HepG2 (cell line): Measurements from ENCODE around the gene ANKRD40. TPM values are rescaled to one million over a fixed set of nuclear protein-coding genes. Genes with fewer than 3 reads are reported as not detected.

Source experiments
- CENPX ChIP-seq: sonication (generic); formaldehyde crosslinking; IDR thresholded peaks from 2 replicates; pipeline ENCODE4 v1.9.0; 2021; ENCODE audit warnings: mild to moderate bottlenecking, missing genetic modification reagents, moderate library complexity
- CREM ChIP-seq, 2 experiments: sonication (generic) in 1 of 2; formaldehyde crosslinking in 1 of 2; IDR thresholded peaks; 2 replicates each; pipeline versions ENCODE4 v1.4.0 to v1.6.1; 2016 to 2020; ENCODE audit warnings: antibody characterized with exemption in 1 of 2, mild to moderate bottlenecking in 1 of 2, missing genetic modification reagents in 1 of 2
- HHEX ChIP-seq: IDR thresholded peaks from 2 replicates; pipeline ENCODE4 v1.6.1; 2016; ENCODE audit warnings: control low read depth
- JUNB ChIP-seq: sonication (generic); formaldehyde crosslinking; IDR thresholded peaks from 2 replicates; pipeline ENCODE4 v1.8.0; 2022; ENCODE audit warnings: missing genetic modification reagents, mild to moderate bottlenecking, borderline replicate concordance
- KLF16 ChIP-seq, 2 experiments: sonication (generic) in 1 of 2; formaldehyde crosslinking in 1 of 2; IDR thresholded peaks; 2 replicates each; pipeline versions ENCODE4 v1.6.1 to v1.8.0; 2016 to 2023; ENCODE audit warnings: missing genetic modification reagents in 2 of 2, missing compliant biosample characterization in 1 of 2
- MIXL1 ChIP-seq: IDR thresholded peaks from 2 replicates; pipeline ENCODE4 v1.6.1; 2016
- NCOA1 ChIP-seq: sonication (generic); formaldehyde crosslinking; IDR thresholded peaks from 2 replicates; pipeline ENCODE4 v1.9.0; 2021; ENCODE audit warnings: missing genetic modification reagents
- POLR2G ChIP-seq: fragments of 200-400 bp; formaldehyde crosslinking; IDR thresholded peaks from 2 replicates; pipeline ENCODE4 v1.6.1; 2018; ENCODE audit warnings: mild to moderate bottlenecking, low read depth, low read length, moderate library complexity
- TBX3 ChIP-seq: fragments of 450-650 bp; IDR thresholded peaks from 2 replicates; pipeline ENCODE4 v1.6.1; 2017; ENCODE audit warnings: antibody characterized with exemption, mild to moderate bottlenecking, inconsistent platforms, borderline replicate concordance
- polyA plus RNA-seq, 8 experiments: library from polyadenylated mRNA; depleted of rRNA in 3 of 8; stranded (reverse) in 7 of 8; unstranded in 1 of 8; fragments of >200 nt; fragmentation: Illumina TruSeq in 4 of 8; extraction: Trizol in 4 of 8; gene quantifications; 2 replicates each; pipeline versions ENCODE4 v1.2.1 to v1.2.3, GENCODE V29; 2011 to 2016; ENCODE audit warnings: low read depth in 4 of 8, missing spikeins in 1 of 8, mixed read lengths in 1 of 8; ENCODE audit not compliant: insufficient read depth in 1 of 8
- total RNA-seq, 5 experiments: library from RNA; depleted of rRNA; stranded (reverse); fragments of >200 nt; fragmentation: Illumina TruSeq; extraction: Trizol; gene quantifications; 2 replicates each; pipeline ENCODE4 v1.2.3, GENCODE V29; 2016; ENCODE audit warnings: low read depth in 1 of 5
- TF ChIP-seq, protein P1 (sequence below): sonication (generic); formaldehyde crosslinking; IDR thresholded peaks from 2 replicates; pipeline ENCODE4 v1.4.0; 2020; ENCODE audit warnings: mild to moderate bottlenecking, missing genetic modification reagents, borderline replicate concordance
- TF ChIP-seq, protein P2 (sequence below): sonication (generic); formaldehyde crosslinking; IDR thresholded peaks from 2 replicates; pipeline ENCODE4 v1.4.0; 2020; ENCODE audit warnings: missing genetic modification reagents
- TF ChIP-seq, protein P3 (sequence below): sonication (generic); formaldehyde crosslinking; IDR thresholded peaks from 2 replicates; pipeline ENCODE4 v1.4.0; 2020; ENCODE audit warnings: missing genetic modification reagents
- TF ChIP-seq, protein P4 (sequence below): sonication (generic); formaldehyde crosslinking; IDR thresholded peaks from 2 replicates; pipeline ENCODE4 v1.4.0; 2020; ENCODE audit warnings: missing genetic modification reagents; ENCODE audit errors: not compliant biosample characterization
- TF ChIP-seq, protein P5 (sequence below): sonication (generic); formaldehyde crosslinking; IDR thresholded peaks from 2 replicates; pipeline ENCODE4 v1.5.1; 2020; ENCODE audit warnings: mild to moderate bottlenecking, missing genetic modification reagents, borderline replicate concordance
- TF ChIP-seq, protein P6 (sequence below): sonication (generic); formaldehyde crosslinking; IDR thresholded peaks from 2 replicates; pipeline ENCODE4 v1.5.0; 2020; ENCODE audit warnings: missing genetic modification reagents
- TF ChIP-seq, protein P7 (sequence below): IDR thresholded peaks from 2 replicates; pipeline ENCODE4 v1.6.1; 2016

ANKRD40 gene
- total and polyA plus RNA-seq, 2 of the 13 experiments (the other 11 are each of a cell fraction or from before 2014, with no cell fraction given) = 35.0 to 46.4 TPM

DNA sequence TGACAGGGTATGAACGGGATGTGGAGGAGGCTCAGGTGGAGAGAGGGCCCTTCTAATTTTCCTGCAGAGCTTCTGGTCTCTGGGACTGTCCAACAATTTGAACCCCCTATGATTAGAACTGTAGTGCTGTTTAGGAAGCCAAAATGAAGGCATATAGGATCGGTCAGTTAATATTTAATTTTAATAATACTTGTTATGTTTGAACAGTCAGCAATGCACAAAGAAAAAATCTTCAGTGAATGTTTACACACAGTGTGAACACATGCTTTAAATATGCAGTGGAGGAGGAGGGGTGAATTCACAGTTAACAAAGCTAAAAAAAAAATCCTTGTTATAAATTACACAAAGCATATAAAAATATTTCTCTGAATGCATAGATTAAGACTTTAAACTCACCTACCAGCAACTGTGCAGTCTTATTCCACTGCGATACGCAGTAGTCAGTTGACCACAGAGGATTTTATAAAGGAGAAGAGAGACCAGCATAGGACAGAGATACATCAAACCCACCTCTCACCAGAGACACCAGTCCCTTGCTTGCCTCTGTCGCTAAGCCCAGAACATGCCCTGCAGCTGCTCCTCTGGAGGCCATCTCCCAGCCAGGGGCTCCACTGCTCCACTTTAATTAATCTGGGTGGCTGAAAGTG, 14.6 kb downstream of the ANKRD40 start (continued):
- TF ChIP-seq, protein P1, sequence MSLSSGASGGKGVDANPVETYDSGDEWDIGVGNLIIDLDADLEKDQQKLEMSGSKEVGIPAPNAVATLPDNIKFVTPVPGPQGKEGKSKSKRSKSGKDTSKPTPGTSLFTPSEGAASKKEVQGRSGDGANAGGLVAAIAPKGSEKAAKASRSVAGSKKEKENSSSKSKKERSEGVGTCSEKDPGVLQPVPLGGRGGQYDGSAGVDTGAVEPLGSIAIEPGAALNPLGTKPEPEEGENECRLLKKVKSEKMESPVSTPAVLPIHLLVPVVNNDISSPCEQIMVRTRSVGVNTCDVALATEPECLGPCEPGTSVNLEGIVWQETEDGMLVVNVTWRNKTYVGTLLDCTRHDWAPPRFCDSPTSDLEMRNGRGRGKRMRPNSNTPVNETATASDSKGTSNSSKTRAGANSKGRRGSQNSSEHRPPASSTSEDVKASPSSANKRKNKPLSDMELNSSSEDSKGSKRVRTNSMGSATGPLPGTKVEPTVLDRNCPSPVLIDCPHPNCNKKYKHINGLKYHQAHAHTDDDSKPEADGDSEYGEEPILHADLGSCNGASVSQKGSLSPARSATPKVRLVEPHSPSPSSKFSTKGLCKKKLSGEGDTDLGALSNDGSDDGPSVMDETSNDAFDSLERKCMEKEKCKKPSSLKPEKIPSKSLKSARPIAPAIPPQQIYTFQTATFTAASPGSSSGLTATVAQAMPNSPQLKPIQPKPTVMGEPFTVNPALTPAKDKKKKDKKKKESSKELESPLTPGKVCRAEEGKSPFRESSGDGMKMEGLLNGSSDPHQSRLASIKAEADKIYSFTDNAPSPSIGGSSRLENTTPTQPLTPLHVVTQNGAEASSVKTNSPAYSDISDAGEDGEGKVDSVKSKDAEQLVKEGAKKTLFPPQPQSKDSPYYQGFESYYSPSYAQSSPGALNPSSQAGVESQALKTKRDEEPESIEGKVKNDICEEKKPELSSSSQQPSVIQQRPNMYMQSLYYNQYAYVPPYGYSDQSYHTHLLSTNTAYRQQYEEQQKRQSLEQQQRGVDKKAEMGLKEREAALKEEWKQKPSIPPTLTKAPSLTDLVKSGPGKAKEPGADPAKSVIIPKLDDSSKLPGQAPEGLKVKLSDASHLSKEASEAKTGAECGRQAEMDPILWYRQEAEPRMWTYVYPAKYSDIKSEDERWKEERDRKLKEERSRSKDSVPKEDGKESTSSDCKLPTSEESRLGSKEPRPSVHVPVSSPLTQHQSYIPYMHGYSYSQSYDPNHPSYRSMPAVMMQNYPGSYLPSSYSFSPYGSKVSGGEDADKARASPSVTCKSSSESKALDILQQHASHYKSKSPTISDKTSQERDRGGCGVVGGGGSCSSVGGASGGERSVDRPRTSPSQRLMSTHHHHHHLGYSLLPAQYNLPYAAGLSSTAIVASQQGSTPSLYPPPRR (CRISPR knock-in tag) = peak; percentile 66; the same call in 1 of the 2 replicates
- TF ChIP-seq KLF16 (CRISPR knock-in tag; IDR thresholded peaks at IDR 0.05) = peak in 1 of 2 experiments; percentile 33; a peak in 1 of 4 replicates
- TF ChIP-seq, protein P2, sequence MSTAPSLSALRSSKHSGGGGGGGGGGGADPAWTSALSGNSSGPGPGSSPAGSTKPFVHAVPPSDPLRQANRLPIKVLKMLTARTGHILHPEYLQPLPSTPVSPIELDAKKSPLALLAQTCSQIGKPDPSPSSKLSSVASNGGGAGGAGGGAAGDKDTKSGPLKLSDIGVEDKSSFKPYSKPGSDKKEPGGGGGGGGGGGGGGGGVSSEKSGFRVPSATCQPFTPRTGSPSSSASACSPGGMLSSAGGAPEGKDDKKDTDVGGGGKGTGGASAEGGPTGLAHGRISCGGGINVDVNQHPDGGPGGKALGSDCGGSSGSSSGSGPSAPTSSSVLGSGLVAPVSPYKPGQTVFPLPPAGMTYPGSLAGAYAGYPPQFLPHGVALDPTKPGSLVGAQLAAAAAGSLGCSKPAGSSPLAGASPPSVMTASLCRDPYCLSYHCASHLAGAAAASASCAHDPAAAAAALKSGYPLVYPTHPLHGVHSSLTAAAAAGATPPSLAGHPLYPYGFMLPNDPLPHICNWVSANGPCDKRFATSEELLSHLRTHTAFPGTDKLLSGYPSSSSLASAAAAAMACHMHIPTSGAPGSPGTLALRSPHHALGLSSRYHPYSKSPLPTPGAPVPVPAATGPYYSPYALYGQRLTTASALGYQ (CRISPR knock-in tag) = peak; percentile 88; the same call in 1 of the 2 replicates
- TF ChIP-seq MIXL1 (CRISPR knock-in tag) = peak; percentile 69
- TF ChIP-seq NCOA1 (CRISPR knock-in tag) = no peak
- peak; percentile 44; the same call in 1 of the 2 replicates for TF ChIP-seq JUNB (CRISPR knock-in tag)
- TF ChIP-seq, protein P3, sequence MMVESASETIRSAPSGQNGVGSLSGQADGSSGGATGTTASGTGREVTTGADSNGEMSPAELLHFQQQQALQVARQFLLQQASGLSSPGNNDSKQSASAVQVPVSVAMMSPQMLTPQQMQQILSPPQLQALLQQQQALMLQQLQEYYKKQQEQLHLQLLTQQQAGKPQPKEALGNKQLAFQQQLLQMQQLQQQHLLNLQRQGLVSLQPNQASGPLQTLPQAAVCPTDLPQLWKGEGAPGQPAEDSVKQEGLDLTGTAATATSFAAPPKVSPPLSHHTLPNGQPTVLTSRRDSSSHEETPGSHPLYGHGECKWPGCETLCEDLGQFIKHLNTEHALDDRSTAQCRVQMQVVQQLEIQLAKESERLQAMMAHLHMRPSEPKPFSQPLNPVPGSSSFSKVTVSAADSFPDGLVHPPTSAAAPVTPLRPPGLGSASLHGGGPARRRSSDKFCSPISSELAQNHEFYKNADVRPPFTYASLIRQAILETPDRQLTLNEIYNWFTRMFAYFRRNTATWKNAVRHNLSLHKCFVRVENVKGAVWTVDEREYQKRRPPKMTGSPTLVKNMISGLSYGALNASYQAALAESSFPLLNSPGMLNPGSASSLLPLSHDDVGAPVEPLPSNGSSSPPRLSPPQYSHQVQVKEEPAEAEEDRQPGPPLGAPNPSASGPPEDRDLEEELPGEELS (CRISPR knock-in tag) = peak; percentile 60
- TF ChIP-seq, protein P4, sequence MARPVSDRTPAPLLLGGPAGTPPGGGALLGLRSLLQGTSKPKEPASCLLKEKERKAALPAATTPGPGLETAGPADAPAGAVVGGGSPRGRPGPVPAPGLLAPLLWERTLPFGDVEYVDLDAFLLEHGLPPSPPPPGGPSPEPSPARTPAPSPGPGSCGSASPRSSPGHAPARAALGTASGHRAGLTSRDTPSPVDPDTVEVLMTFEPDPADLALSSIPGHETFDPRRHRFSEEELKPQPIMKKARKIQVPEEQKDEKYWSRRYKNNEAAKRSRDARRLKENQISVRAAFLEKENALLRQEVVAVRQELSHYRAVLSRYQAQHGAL = no peak
- peak; percentile 60 for TF ChIP-seq POLR2G
- TF ChIP-seq CENPX (CRISPR knock-in tag) = no peak
- TF ChIP-seq, protein P5, sequence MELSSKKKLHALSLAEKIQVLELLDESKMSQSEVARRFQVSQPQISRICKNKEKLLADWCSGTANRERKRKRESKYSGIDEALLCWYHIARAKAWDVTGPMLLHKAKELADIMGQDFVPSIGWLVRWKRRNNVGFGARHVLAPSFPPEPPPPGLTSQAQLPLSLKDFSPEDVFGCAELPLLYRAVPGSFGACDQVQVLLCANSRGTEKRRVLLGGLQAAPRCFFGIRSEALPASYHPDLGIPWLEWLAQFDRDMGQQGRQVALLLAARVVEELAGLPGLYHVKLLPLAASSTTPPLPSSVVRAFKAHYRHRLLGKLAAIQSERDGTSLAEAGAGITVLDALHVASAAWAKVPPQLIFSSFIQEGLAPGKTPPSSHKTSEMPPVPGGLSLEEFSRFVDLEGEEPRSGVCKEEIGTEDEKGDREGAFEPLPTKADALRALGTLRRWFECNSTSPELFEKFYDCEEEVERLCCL (CRISPR knock-in tag) = no peak
- TF ChIP-seq TBX3 = peak; percentile 83
- TF ChIP-seq, protein P6, sequence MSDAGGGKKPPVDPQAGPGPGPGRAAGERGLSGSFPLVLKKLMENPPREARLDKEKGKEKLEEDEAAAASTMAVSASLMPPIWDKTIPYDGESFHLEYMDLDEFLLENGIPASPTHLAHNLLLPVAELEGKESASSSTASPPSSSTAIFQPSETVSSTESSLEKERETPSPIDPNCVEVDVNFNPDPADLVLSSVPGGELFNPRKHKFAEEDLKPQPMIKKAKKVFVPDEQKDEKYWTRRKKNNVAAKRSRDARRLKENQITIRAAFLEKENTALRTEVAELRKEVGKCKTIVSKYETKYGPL (CRISPR knock-in tag) = no peak
- TF ChIP-seq, protein P7, sequence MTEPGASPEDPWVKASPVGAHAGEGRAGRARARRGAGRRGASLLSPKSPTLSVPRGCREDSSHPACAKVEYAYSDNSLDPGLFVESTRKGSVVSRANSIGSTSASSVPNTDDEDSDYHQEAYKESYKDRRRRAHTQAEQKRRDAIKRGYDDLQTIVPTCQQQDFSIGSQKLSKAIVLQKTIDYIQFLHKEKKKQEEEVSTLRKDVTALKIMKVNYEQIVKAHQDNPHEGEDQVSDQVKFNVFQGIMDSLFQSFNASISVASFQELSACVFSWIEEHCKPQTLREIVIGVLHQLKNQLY (CRISPR knock-in tag) = peak; percentile 86
- TF ChIP-seq CREM (IDR thresholded peaks at IDR 0.05) = peak; percentile 74
- TF ChIP-seq CREM (CRISPR knock-in tag; IDR thresholded peaks at IDR 0.05) = no peak
- TF ChIP-seq HHEX (CRISPR knock-in tag) = peak; percentile 74
